GM12872 (cell line): ENCODE measurements around the gene SYCP3.

Experiments
- CTCF ChIP-seq: IDR thresholded peaks from 3 replicates; pipeline ENCODE4 v1.5.1; 2011; ENCODE audit warnings: low read depth, mild to moderate bottlenecking, low read length, moderate library complexity; ENCODE audit not compliant: insufficient read depth

SYCP3 gene

DNA sequence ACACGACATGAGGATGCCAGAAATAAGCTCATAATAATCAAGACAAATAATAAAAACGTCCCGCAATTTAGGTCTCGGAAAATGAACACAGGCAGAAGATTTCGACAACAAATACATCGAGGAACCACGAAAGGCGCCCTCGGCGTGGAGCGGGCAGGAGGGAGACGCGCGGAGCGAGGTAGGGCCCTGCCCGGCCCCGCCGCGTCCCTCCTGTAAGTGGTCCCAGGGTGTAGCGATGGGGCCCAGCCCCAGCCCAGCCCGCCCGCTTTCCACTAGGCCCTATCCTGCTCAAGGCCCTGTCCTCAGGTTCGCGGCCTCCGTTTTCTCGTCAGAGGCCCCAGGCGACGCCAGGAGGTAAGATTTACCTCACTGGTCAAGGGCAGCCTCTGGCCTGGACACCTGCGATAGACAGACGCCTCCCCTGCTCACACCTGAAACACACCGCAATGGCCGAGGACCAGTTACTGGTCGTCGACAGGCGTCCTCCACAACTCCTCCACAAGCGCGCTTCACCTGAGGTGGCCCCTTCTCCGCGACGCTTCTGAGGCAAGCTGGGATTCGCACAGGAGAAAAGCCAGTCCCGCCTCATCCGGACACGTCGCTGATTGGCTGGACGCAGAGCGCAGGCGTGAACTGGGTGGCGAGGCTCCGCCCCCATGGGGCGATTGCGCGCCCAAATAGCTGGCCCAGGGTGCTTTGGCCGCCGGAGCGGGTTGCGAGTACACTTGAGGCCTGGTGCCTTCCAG is at the start of gene SYCP3:
Gene SYCP3, minus strand, starts transcription at position 543 of the 746 bp plus-strand sequence. CDS start 1,527 bp downstream, outside the sequence.
- no peak for TF ChIP-seq CTCF

DNA sequence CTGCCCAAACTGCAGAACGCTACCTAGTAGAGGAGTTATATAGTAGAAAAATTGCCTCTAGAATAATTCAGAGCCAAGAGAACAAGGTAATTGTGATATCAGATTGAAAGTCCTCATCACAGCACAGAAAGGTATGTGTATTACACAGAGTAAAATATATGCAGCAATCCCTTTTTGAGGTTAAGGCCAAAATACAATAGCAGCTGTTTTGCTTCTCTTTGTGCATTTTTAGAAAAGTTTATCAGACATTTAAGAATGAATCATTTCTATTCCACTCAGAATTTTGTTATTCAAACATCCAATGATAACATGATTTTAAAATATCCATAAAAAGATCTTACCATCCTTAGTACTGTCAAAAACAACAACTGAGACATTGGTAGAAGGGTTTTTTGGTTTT is 46.4 kb upstream of the SYCP3 start:
- no peak for TF ChIP-seq CTCF

DNA sequence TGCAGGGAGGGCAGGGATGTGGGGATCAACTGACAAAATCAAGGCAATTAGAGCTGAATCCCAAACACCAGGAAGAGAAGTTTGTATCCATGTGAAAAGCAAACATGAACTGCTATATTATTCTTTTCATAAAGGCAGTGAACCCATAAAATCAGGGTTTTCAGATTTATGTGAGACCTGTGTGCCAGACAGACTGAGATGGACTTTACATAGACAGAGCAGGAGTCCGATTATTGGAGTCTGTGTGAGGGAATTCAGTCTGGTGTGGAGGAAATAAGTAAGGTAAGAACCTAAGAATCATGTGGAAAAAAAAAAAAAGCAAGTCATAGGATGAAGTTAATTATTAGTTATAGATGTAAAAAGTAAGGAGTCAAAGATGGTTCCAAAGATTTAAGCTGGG is 45.1 kb upstream of the SYCP3 start:
- TF ChIP-seq CTCF, result no peak

GRCh38 chr12:101783838-101784237 is 44.6 kb upstream of the SYCP3 start:
- no peak for TF ChIP-seq CTCF

- no peak for TF ChIP-seq CTCF
Measured at GRCh38 chr12:101783150-101783549, 43.9 kb upstream of the SYCP3 start.

- TF ChIP-seq CTCF, result no peak
Measured at GRCh38 chr12:101782273-101782731, 43.0 kb upstream of the SYCP3 start.

DNA sequence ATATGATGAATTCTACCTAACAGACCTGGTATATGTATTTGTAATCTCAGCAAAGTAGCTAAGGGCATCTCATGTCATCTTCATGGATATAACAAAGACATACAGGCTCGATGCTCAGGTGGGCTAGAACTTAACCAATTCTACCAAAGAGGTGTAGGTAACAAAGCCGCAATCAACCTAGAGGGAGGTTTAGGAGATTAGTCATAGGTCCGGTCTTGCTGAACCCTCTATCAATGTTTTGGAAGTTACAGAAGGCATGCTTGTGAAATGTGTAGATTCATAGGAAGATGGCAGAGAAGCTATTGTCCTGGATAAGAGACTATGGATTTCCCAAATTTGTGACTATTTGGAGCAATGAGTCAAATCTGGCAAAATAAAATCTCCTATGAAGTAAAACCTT is 42.6 kb upstream of the SYCP3 start:
- no peak for TF ChIP-seq CTCF

- TF ChIP-seq CTCF, result no peak
Measured at GRCh38 chr12:101780599-101780998, 41.3 kb upstream of the SYCP3 start.
